ENCODE measurements around the gene RAVER1. TPM values are rescaled to one million over a fixed set of nuclear protein-coding genes. Genes with fewer than 3 reads are reported as not detected.
A peak's percentile ranks its signal among the peaks of the same experiment; 100 is the strongest.

RAVER1 gene
- total and polyA plus RNA-seq, 9 of the 15 experiments (the other 6 are each of a cell fraction or from before 2014, with no cell fraction given) = 0.06 to 113 (median 7.0) TPM

GRCh38 chr19:10269333-10270179, 63.8 kb downstream of the RAVER1 start (continued):
- no peak for TF ChIP-seq ARID4B (CRISPR knock-in tag; IDR thresholded peaks at IDR 0.05)
- no peak for TF ChIP-seq ZNF707 (CRISPR knock-in tag; conservative IDR thresholded peaks at IDR 0.05)
- no peak for TF ChIP-seq SREBF1 (IDR thresholded peaks at IDR 0.05; ENCODE audit: borderline replicate concordance, low read depth, low read length)
- TF ChIP-seq MAFG (tag; conservative IDR thresholded peaks at IDR 0.05) = no peak
- TF ChIP-seq E2F4 (CRISPR knock-in tag; IDR thresholded peaks at IDR 0.05; ENCODE audit: low read depth) = no peak
- TF ChIP-seq KAT2B (IDR thresholded peaks at IDR 0.05; ENCODE audit: low read depth, low read length) = no peak
- no peak for TF ChIP-seq ELK1 (CRISPR knock-in tag; IDR thresholded peaks at IDR 0.05)
- no peak for TF ChIP-seq HOXB6 (CRISPR knock-in tag; IDR thresholded peaks at IDR 0.05; ENCODE audit: borderline replicate concordance)
- no peak for TF ChIP-seq ZNF134 (CRISPR knock-in tag; conservative IDR thresholded peaks at IDR 0.05)
- no peak for TF ChIP-seq NR1H2 (CRISPR knock-in tag; IDR thresholded peaks at IDR 0.05)
- no peak for TF ChIP-seq ZNF124 (CRISPR knock-in tag; IDR thresholded peaks at IDR 0.05)
- no peak for TF ChIP-seq ZNF232 (CRISPR knock-in tag; IDR thresholded peaks at IDR 0.05)
- TF ChIP-seq BRD4 (IDR thresholded peaks at IDR 0.05) = no peak
- TF ChIP-seq DPF2 (IDR thresholded peaks at IDR 0.05) = no peak
- no peak for TF ChIP-seq ZFP30 (CRISPR knock-in tag; IDR thresholded peaks at IDR 0.05; ENCODE audit: borderline replicate concordance)
- no peak for TF ChIP-seq MAFF (IDR thresholded peaks at IDR 0.05; ENCODE audit: low read length)
- TF ChIP-seq ZNF384 (IDR thresholded peaks at IDR 0.05; ENCODE audit: low read depth, low read length) = peak; percentile 37; the same call in 1 of the 2 replicates
- TF ChIP-seq ZEB2 (IDR thresholded peaks at IDR 0.05) = no peak
- TF ChIP-seq FIP1L1 (IDR thresholded peaks at IDR 0.05; ENCODE audit: low read depth, low read length, poor library complexity, severe bottlenecking) = no peak
- no peak for TF ChIP-seq ZNF143 (CRISPR knock-in tag; IDR thresholded peaks at IDR 0.05)
- TF ChIP-seq BRF1 (IDR thresholded peaks at IDR 0.05; ENCODE audit: borderline replicate concordance, extremely low read depth, insufficient read length) = no peak
- TF ChIP-seq NCOA4 (IDR thresholded peaks at IDR 0.05; ENCODE audit: partially characterized antibody) = no peak
- TF ChIP-seq TAF7 (tag; IDR thresholded peaks at IDR 0.05) = no peak

Measured in K562 (cell line).